Choroid plexus epithelial cell (primary cell): Measurements from ENCODE around the gene RBM19.

ENCODE experiments used
- DNase-seq: peaks from one replicate; pipeline ENCODE4 v3.0.0-alpha.2; 2010; ENCODE audit warnings: low read depth
- H3K4me3 ChIP-seq: 2 replicates; pipeline ENCODE4 v1.5.1; 2011; ENCODE audit warnings: low read depth, mild to moderate bottlenecking, control low read depth, low read length, moderate library complexity
- CTCF ChIP-seq: conservative IDR thresholded peaks from 2 replicates; pipeline ENCODE4 v1.5.1; 2011; ENCODE audit warnings: low read depth, mild to moderate bottlenecking, control low read depth, inconsistent platforms, low read length, moderate library complexity

Gene RBM19

GRCh38 chr12:113917393-113917792 is 48.7 kb downstream of the RBM19 start:
- no peak for TF ChIP-seq CTCF
- H3K4me3 ChIP-seq: no peak overlapping the region
- no peak for DNase-seq

- no peak for DNase-seq
- no peak overlapping the region for H3K4me3 ChIP-seq
- TF ChIP-seq CTCF: no peak
These were observed 51.3 kb downstream of the RBM19 start for GRCh38 chr12:113914806-113915205.

- no peak for TF ChIP-seq CTCF
- H3K4me3 ChIP-seq: no peak overlapping the region
- no peak for DNase-seq
These were observed 51.9 kb downstream of the RBM19 start for GRCh38 chr12:113914176-113914575.

GRCh38 chr12:113912760-113913329 is 53.3 kb downstream of the RBM19 start:
- H3K4me3 ChIP-seq: no peak overlapping the region
- TF ChIP-seq CTCF: peak; percentile 99
- DNase-seq: peak; percentile 87

GRCh38 chr12:113911971-113912759 is 54.0 kb downstream of the RBM19 start:
- no peak for TF ChIP-seq CTCF
- H3K4me3 ChIP-seq: no peak overlapping the region
- DNase-seq: no peak

GRCh38 chr12:113910751-113911272 is 55.3 kb downstream of the RBM19 start:
- TF ChIP-seq CTCF: no peak
- no peak overlapping the region for H3K4me3 ChIP-seq
- no peak for DNase-seq
